Right renal pelvis (tissue), 4 donors: Measurements from ENCODE around the gene RSPH3. TPM values are rescaled to one million over a fixed set of nuclear protein-coding genes. Genes with fewer than 3 reads are reported as not detected.
A peak's percentile ranks its signal among the peaks of the same experiment; 100 is the strongest.
"Not testable (repeated sequence)": the region's sequence is repeated elsewhere in the genome, so short reads cannot be mapped to it uniquely, and the experiment has no call there.

ENCODE experiments used
- DNase-seq, 4 donors: peaks; one replicate each; pipeline ENCODE4 v3.0.0-alpha.2; 2013; ENCODE audit warnings: low read depth in 4 of 4, low spot score in 3 of 4, missing footprints in 1 of 4
- polyA plus RNA-seq, 4 donors: library from polyadenylated mRNA; unstranded; fragments of 120-200 nt; gene quantifications; one replicate each; pipeline ENCODE4 v1.2.1, GENCODE V29; 2013; ENCODE audit not compliant: insufficient read length in 4 of 4

RSPH3 gene
- polyA plus RNA-seq, 4 donors, result 14.4 to 16.3 (median 15.4) TPM

GRCh38 chr6:159025224-159025623, 25.2 kb upstream of the RSPH3 start:
- DNase-seq, result not testable (repeated sequence)

- DNase-seq, result no peak
These were observed 23.9 kb upstream of the RSPH3 start for GRCh38 chr6:159023893-159024292.

GRCh38 chr6:159020011-159020410, 20.0 kb upstream of the RSPH3 start:
- no peak for DNase-seq

- no peak for DNase-seq
These were observed 18.0 kb upstream of the RSPH3 start for GRCh38 chr6:159017757-159018559.

GRCh38 chr6:159014406-159014805, 14.4 kb upstream of the RSPH3 start:
- no peak for DNase-seq

- no peak for DNase-seq
These were observed 13.2 kb upstream of the RSPH3 start for GRCh38 chr6:159013229-159013628.

- DNase-seq, result no peak
These were observed 12.2 kb upstream of the RSPH3 start for GRCh38 chr6:159012201-159012600.

GRCh38 chr6:159010037-159010612, 10.1 kb upstream of the RSPH3 start:
- not testable (repeated sequence) for DNase-seq

GRCh38 chr6:159008656-159009288, 8.8 kb upstream of the RSPH3 start:
- DNase-seq, result peak in 1 of 4 donors; percentile 16

GRCh38 chr6:159007510-159007909, 7.5 kb upstream of the RSPH3 start:
- DNase-seq, result no peak

- no peak for DNase-seq
These were observed 5.4 kb upstream of the RSPH3 start for GRCh38 chr6:159005436-159005835.

- DNase-seq, result no peak
These were observed 4.6 kb upstream of the RSPH3 start for GRCh38 chr6:159004592-159004991.

- DNase-seq, result no peak
These were observed 2.6 kb upstream of the RSPH3 start for GRCh38 chr6:159002432-159003155.

GRCh38 chr6:158999154-158999665, 792 bp downstream of the RSPH3 start:
- peak in 2 of 4 donors; percentile 20 to 38 for DNase-seq

GRCh38 chr6:158996856-158997255, 3.1 kb downstream of the RSPH3 start:
- no peak for DNase-seq

- no peak for DNase-seq
These were observed 6.4 kb downstream of the RSPH3 start for GRCh38 chr6:158993639-158994038.

GRCh38 chr6:158991017-158991723, 8.8 kb downstream of the RSPH3 start:
- DNase-seq, result no peak

- not testable (repeated sequence) for DNase-seq
These were observed 10.3 kb downstream of the RSPH3 start for GRCh38 chr6:158989711-158990110.

- DNase-seq, result no peak
These were observed 11.5 kb downstream of the RSPH3 start for GRCh38 chr6:158988477-158988876.

GRCh38 chr6:158987657-158988056, 12.3 kb downstream of the RSPH3 start:
- DNase-seq, result no peak
